GM12878 (cell line): Measurements from ENCODE around the gene CAMTA1. TPM values are rescaled to one million over a fixed set of nuclear protein-coding genes. Genes with fewer than 3 reads are reported as not detected.

ENCODE experiments used
- ATAC-seq: fragments of 200-7000 bp; cut with Tn5 transposase; 3 replicates; pipeline ENCODE4 v1.9.1; 2020; ENCODE audit warnings: mild to moderate bottlenecking, moderate library complexity
- BruUV-seq: library from RNA; stranded (reverse); fragments of 400-500 nt; replicated peaks from 2 replicates; lab custom pipeline; 2021; lab: Mats Ljungman, UMichigan
- CTCF ChIA-PET: fragments of 300-600 bp; sonication (Branson Sonifier 250); formaldehyde crosslinking; extraction: SDS; loops from one replicate; lab custom pipeline; 2021; ENCODE audit warnings: inconsistent platforms; lab: Yijun Ruan, JAX
- POLR2A ChIA-PET: fragments of 350-600 bp; formaldehyde crosslinking; extraction: SDS; loops from one replicate; lab custom pipeline; 2021; ENCODE audit warnings: inconsistent platforms; lab: Charles Lee
- RAD21 ChIA-PET: fragments of 300-600 bp; sonication (Branson Sonifier 250); formaldehyde crosslinking; loops from one replicate; lab custom pipeline; 2023; ENCODE audit warnings: antibody characterized with exemption; ENCODE audit not compliant: unreplicated experiment; lab: Charles Lee
- SMC1A ChIA-PET: fragments of 300-600 bp; sonication (Branson Sonifier 250); formaldehyde crosslinking; loops from one replicate; lab custom pipeline; 2023; ENCODE audit not compliant: unreplicated experiment, uncharacterized antibody; lab: Charles Lee
- DNase-seq: peaks from one replicate; pipeline ENCODE4 v3.0.0-alpha.2; 2011; ENCODE audit warnings: low read depth, low spot score
- FAIRE-seq: peaks from 3 replicates; lab custom pipeline; 2011; peaks lifted over from hg19 to GRCh38; lab: Jason Lieb, UNC
- H2AFZ ChIP-seq: 2 replicates; pipeline ENCODE4 v1.6.0; 2011; ENCODE audit warnings: low read depth, low read length, control low read depth; ENCODE audit not compliant: control insufficient read depth
- H3K27ac ChIP-seq: 2 replicates; pipeline ENCODE4 v1.5.1; 2011; ENCODE audit warnings: control low read depth; ENCODE audit not compliant: control insufficient read depth, insufficient read depth
- H3K27me3 ChIP-seq, 2 experiments: replicated peaks in 1 of 2; 2 replicates each; pipeline versions ENCODE4 v1.6.0 to v1.6.1; 2011; ENCODE audit warnings: low read length in 1 of 2; ENCODE audit not compliant: control insufficient read depth in 2 of 2, insufficient read depth in 2 of 2
- H3K36me3 ChIP-seq, 2 experiments: 2 replicates each; pipeline ENCODE4 v1.5.1; 2011; ENCODE audit warnings: low read length in 1 of 2; ENCODE audit not compliant: control insufficient read depth in 2 of 2, insufficient read depth in 2 of 2
- H3K4me1 ChIP-seq: 2 replicates; pipeline ENCODE4 v1.6.1; 2011; ENCODE audit warnings: mild to moderate bottlenecking, low read length, moderate library complexity, mixed read lengths; ENCODE audit not compliant: control insufficient read depth, insufficient read depth
- H3K4me2 ChIP-seq: 2 replicates; pipeline ENCODE4 v1.6.0; 2011; ENCODE audit warnings: control low read depth; ENCODE audit not compliant: control insufficient read depth, insufficient read depth
- H3K4me3 ChIP-seq: fragments of 200-600 bp; sonication (generic); 2 replicates; pipeline ENCODE4 v1.5.1; 2016
- H3K79me2 ChIP-seq: 2 replicates; pipeline ENCODE4 v1.6.0; 2011; ENCODE audit warnings: low read length; ENCODE audit not compliant: control insufficient read depth, insufficient read depth
- H3K9ac ChIP-seq: 2 replicates; pipeline ENCODE4 v1.8.0; 2011; ENCODE audit warnings: low read length, control low read depth, mixed read lengths; ENCODE audit not compliant: control insufficient read depth, insufficient read depth
- H3K9me3 ChIP-seq: replicated peaks from 3 replicates; pipeline ENCODE4 v1.5.1; 2011; ENCODE audit warnings: mild to moderate bottlenecking, low read length; ENCODE audit not compliant: control insufficient read depth, insufficient read depth
- H4K20me1 ChIP-seq: 2 replicates; pipeline ENCODE4 v1.6.0; 2011; ENCODE audit not compliant: control insufficient read depth, insufficient read depth
- BRCA1 ChIP-seq: IDR thresholded peaks from 2 replicates; pipeline ENCODE4 v1.6.1; 2011; ENCODE audit warnings: low read depth, low read length, improper control_type of control experiment
- CEBPB ChIP-seq, 2 experiments: fragments of 150-350 bp in 1 of 2; IDR thresholded peaks; 2 replicates each; pipeline ENCODE4 v1.6.1; 2012 to 2014; ENCODE audit warnings: low read depth in 2 of 2, low read length in 2 of 2, borderline replicate concordance in 1 of 2, inconsistent platforms in 1 of 2
- CEBPZ ChIP-seq: fragments of 150-350 bp; IDR thresholded peaks from 2 replicates; pipeline ENCODE4 v1.6.1; 2016; ENCODE audit warnings: low read depth, low read length
- CHD2 ChIP-seq: IDR thresholded peaks from 2 replicates; pipeline ENCODE4 v1.6.1; 2011; ENCODE audit warnings: low read depth, low read length, improper control_type of control experiment, borderline replicate concordance
- EP300 ChIP-seq, 2 experiments: fragments of 150-350 bp in 1 of 2; IDR thresholded peaks; 2 replicates each; pipeline ENCODE4 v1.6.1; 2011 to 2012; ENCODE audit warnings: low read depth in 2 of 2, low read length in 2 of 2, borderline replicate concordance in 1 of 2, improper control_type of control experiment in 1 of 2, inconsistent platforms in 1 of 2; ENCODE audit not compliant: control insufficient read depth in 1 of 2
- ESRRA ChIP-seq: IDR thresholded peaks from 2 replicates; pipeline ENCODE4 v1.6.1; 2012; ENCODE audit warnings: mild to moderate bottlenecking, low read length, improper control_type of control experiment
- FOXK2 ChIP-seq: fragments of 450-650 bp; IDR thresholded peaks from 2 replicates; pipeline ENCODE4 v1.6.1; 2017; ENCODE audit warnings: mild to moderate bottlenecking, moderate library complexity
- JUNB ChIP-seq: IDR thresholded peaks from 2 replicates; pipeline ENCODE4 v1.6.1; 2016; ENCODE audit warnings: antibody characterized with exemption, mild to moderate bottlenecking
- NFYB ChIP-seq: IDR thresholded peaks from 2 replicates; pipeline ENCODE4 v1.6.1; 2011; ENCODE audit warnings: low read depth, mild to moderate bottlenecking, low read length, improper control_type of control experiment, moderate library complexity; ENCODE audit not compliant: insufficient read depth
- NKRF ChIP-seq: fragments of 450-650 bp; conservative IDR thresholded peaks from 2 replicates; pipeline ENCODE4 v1.6.1; 2017; ENCODE audit warnings: mild to moderate bottlenecking, moderate library complexity
- RB1 ChIP-seq: fragments of 450-650 bp; formaldehyde crosslinking; IDR thresholded peaks from 2 replicates; pipeline ENCODE4 v1.6.1; 2017; ENCODE audit warnings: mild to moderate bottlenecking, borderline replicate concordance
- RELA ChIP-seq: fragments of 450-650 bp; IDR thresholded peaks from 2 replicates; pipeline ENCODE4 v1.8.0; 2014; ENCODE audit warnings: borderline replicate concordance; ENCODE audit not compliant: partially characterized antibody
- SPI1 ChIP-seq: IDR thresholded peaks from 2 replicates; pipeline ENCODE4 v1.6.1; 2011; ENCODE audit warnings: low read depth, mild to moderate bottlenecking, low read length, moderate library complexity, borderline replicate concordance; ENCODE audit not compliant: insufficient read depth
- TARDBP ChIP-seq: IDR thresholded peaks from 2 replicates; pipeline ENCODE4 v1.6.1; 2016; ENCODE audit warnings: borderline replicate concordance
- TCF12 ChIP-seq: IDR thresholded peaks from 2 replicates; pipeline ENCODE4 v1.6.1; 2011; ENCODE audit warnings: low read depth, mild to moderate bottlenecking, low read length
- WGBS: methylation state at CpG from one replicate; pipeline ENCODE4 v1.1.6; 2016; ENCODE audit warnings: low lambda C conversion rate; ENCODE audit not compliant: insufficient replicate concordance, insufficient coverage; ENCODE audit errors: missing lambda C conversion rate; 5-methylcytosine and 5-hydroxymethylcytosine counted together
- in situ Hi-C: fragments of 300-500 bp; cut with MboI; formaldehyde crosslinking; loops from 9 replicates; pipeline ENCODE4 v1.14.3; 2018; ENCODE audit warnings: mixed read lengths
- intact Hi-C: fragments of 100-400 bp; cut with micrococcal nuclease; formaldehyde crosslinking; loops from one replicate; pipeline ENCODE4 v1.14.2; 2022; ENCODE audit not compliant: unreplicated experiment
- polyA plus RNA-seq, 11 experiments: library from polyadenylated mRNA; depleted of rRNA in 4 of 11; unstranded in 6 of 11; stranded (reverse) in 5 of 11; fragments of >200 nt; fragmentation: Nextera tagmentation in 4 of 11; fragmentation: Illumina TruSeq in 1 of 11; extraction: Ambion mirVana in 4 of 11; extraction: Trizol in 1 of 11; gene quantifications; 1 replicate in 1 of 11; 2 replicates in 10 of 11; pipeline versions ENCODE4 v1.2.1 to v1.2.3, GENCODE V29; 2011 to 2016; ENCODE audit warnings: inconsistent platforms in 2 of 11, missing spikeins in 2 of 11, low read depth in 1 of 11
- total RNA-seq, 4 experiments: library from RNA; depleted of rRNA in 3 of 4; stranded (reverse); fragments of >200 nt in 3 of 4; fragmentation: Illumina TruSeq in 1 of 4; extraction: Trizol in 1 of 4; gene quantifications; 2 replicates each; pipeline versions ENCODE4 v1.2.1 to v1.2.3, GENCODE V29; 2013 to 2021

The CAMTA1 gene
- total and polyA plus RNA-seq, 10 of the 15 experiments (the other 5 are each of a cell fraction or from before 2014, with no cell fraction given), result 37.7 to 148 (median 76.4) TPM

GRCh38 chr1:7048395-7048794 lies 263.1 kb downstream of the CAMTA1 start:
- 35% methylated on average over 10 of the region's 10 CpGs for WGBS
- ChIA-PET RAD21 (no interaction called here), POLR2A (no interaction called here), SMC1A (no interaction called here), CTCF (interaction anchor here (0.9 kb wide), 1 partner anchor 22 kb away, joined by 4 read pairs; no protein-coding TSS in a partner anchor)
- no peaks in the 10 kb centered on the region for H3K4me1 ChIP-seq
- no peak overlapping the region for H2AFZ ChIP-seq
- no peak overlapping the region for H3K9ac ChIP-seq
- no peak overlapping the region for H3K4me3 ChIP-seq
- no peak overlapping the region for H3K4me2 ChIP-seq
- H3K79me2 ChIP-seq, result no peaks in the 10 kb centered on the region
- in situ Hi-C loops, result no loop called here
- no TSS peak for BruUV-seq
- H3K27ac ChIP-seq, result no peak overlapping the region
- intact Hi-C loops, result no loop called here
- no peaks in the 10 kb centered on the region for H3K9me3 ChIP-seq
- FAIRE-seq (no peak), DNase-seq (no peak), ATAC-seq (no peak)
- H3K27me3 ChIP-seq, result no peaks in the 10 kb centered on the region; a peak in 2 of 4 replicates
- no peaks in the 10 kb centered on the region for H3K36me3 ChIP-seq
- no peak for TF ChIP-seq JUNB
- TF ChIP-seq TCF12, result no peak
- no peak for TF ChIP-seq CEBPZ
- no peak for TF ChIP-seq RB1
- no peak for TF ChIP-seq FOXK2
- no peak for TF ChIP-seq RELA
- TF ChIP-seq EP300 (IDR thresholded peaks at IDR 0.05; ENCODE audit: borderline replicate concordance in 1 of 2, control insufficient read depth in 1 of 2, low read depth in 2 of 2, low read length in 2 of 2), result no peak
- TF ChIP-seq CEBPB (IDR thresholded peaks at IDR 0.05; ENCODE audit: borderline replicate concordance in 1 of 2, low read depth in 2 of 2, low read length in 2 of 2), result no peak
- TF ChIP-seq BRCA1, result no peak
- no peak for TF ChIP-seq NKRF
- no peak for TF ChIP-seq TARDBP
- TF ChIP-seq NFYB, result no peak
- no peak for TF ChIP-seq SPI1
- TF ChIP-seq ESRRA, result no peak
- TF ChIP-seq CHD2, result no peak
- no peaks in the 10 kb centered on the region for H4K20me1 ChIP-seq
